GM19351 (cell line): Measurements from ENCODE around the gene FAM50A.
A peak's percentile ranks its signal among the peaks of the same experiment; 100 is the strongest.

Source experiments
- ATAC-seq: cut with Tn5 transposase; IDR thresholded peaks from one replicate; pipeline ENCODE4 v1.9.1; 2021; ENCODE audit warnings: mild to moderate bottlenecking, moderate library complexity; ENCODE audit not compliant: unreplicated experiment

FAM50A gene

DNA sequence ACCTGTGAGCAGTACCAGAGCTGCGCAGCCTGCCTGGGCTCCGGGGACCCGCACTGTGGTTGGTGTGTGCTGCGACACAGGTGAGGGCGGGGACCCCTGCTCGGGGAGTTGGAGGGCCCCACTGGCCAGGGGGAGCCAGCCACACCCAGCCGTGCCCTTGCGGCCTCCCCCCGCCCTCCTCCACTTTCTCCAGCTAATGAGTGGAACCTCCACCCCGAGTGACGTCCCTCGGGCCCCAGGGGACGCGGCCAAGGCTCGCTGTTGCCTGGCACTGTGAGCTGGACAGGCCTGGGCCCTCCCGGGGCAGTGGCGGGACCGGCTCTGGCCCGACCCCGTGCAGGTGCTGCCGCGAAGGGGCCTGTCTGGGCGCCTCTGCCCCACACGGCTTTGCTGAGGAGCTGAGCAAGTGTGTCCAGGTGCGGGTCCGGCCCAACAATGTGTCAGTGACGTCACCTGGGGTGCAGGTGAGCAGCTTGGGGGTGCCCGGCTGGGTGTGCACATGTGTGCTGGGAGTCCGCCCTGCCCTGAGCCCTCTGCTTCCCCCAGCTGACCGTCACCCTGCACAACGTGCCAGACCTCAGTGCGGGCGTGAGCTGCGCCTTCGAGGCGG, 19.8 kb downstream of the FAM50A start:
- no peak for ATAC-seq

GRCh38 chrX:154464806-154465365, 20.9 kb downstream of the FAM50A start:
- no peak for ATAC-seq

GRCh38 chrX:154465601-154466000, 21.7 kb downstream of the FAM50A start:
- ATAC-seq, result no peak

- no peak for ATAC-seq
These were observed 22.1 kb downstream of the FAM50A start for GRCh38 chrX:154466036-154466435.

DNA sequence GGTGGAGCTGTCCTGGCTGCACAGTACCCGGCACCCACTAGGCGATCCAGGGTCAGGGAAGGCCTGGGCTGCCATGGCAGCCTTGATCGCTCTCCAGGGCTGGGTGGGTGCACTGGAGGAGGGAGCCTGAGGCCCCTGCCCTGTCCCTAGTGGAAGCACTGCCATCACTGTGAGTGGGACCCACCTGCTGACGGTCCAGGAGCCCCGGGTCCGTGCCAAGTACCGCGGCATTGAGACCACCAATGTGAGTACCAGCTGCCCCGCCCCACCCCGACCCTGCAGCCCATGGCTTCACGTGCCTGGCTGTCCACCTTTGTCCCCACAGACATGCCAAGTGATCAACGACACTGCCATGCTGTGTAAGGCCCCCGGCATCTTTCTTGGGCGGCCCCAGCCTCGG, 23.0 kb downstream of the FAM50A start:
- no peak for ATAC-seq

DNA sequence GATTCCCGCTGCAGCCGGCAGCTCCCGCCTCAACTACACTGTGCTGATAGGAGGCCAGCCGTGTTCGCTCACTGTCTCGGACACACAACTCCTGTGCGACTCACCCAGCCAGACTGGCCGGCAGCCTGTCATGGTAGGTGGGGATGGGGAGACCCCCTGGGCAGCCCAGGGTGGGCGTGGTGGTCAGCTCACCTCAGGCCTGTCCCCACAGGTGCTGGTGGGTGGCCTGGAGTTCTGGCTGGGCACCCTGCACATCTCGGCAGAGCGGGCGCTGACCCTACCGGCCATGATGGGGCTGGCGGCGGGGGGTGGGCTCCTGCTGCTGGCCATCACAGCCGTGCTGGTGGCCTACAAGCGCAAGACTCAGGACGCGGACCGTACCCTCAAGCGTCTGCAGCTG, 23.6 kb downstream of the FAM50A start:
- no peak for ATAC-seq

- no peak for ATAC-seq
These were observed 24.3 kb downstream of the FAM50A start for GRCh38 chrX:154468217-154468616.

DNA sequence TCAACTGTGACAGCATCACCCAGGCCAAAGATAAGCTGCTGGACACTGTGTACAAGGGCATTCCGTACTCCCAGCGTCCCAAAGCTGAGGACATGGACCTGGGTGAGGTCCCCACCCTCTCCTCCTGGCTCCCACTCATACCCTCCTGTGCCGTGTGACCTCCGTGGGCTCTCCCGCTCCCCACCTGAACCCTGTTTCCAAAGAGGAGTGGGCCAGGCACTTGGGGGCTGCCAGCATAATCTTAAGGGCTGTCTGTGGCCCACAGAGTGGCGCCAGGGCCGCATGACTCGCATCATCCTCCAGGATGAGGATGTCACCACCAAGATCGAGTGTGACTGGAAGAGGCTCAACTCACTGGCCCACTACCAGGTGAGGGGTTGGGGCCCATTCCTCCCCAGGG, 25.2 kb downstream of the FAM50A start:
- no peak for ATAC-seq

GRCh38 chrX:154469880-154470279, 25.9 kb downstream of the FAM50A start:
- ATAC-seq, result no peak

- ATAC-seq, result no peak
These were observed 26.5 kb downstream of the FAM50A start for GRCh38 chrX:154470434-154470833.

DNA sequence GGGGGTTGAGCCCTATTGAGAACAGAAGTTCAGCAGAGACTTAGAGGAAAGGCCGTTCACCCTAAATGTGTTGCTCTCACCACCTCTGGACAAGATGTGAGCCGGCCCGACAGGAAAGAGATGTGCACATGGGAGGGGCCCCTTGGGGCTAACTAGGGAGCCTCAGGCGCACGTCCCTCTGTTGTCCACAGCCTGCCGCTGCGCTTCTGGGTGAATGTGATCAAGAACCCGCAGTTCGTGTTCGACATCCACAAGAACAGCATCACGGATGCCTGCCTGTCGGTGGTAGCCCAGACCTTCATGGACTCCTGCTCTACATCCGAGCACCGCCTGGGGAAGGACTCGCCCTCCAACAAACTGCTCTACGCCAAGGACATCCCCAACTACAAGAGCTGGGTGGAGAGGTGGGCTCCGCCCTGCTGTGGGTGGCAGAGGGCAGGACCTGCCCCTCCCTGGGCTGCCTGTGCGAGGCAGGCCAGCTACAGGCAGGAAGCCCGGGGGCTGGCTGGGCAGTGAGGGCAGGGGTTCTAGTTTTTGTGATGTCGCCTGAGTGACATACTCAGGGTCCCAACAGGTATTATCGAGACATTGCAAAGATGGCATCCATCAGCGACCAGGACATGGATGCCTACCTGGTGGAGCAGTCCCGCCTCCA, 27.1 kb downstream of the FAM50A start:
- ATAC-seq, result no peak

- no peak for ATAC-seq
These were observed 28.1 kb downstream of the FAM50A start for GRCh38 chrX:154471839-154472684.

- ATAC-seq, result no peak
These were observed 29.0 kb downstream of the FAM50A start for GRCh38 chrX:154472685-154473632.

GRCh38 chrX:154473683-154474082, 29.7 kb downstream of the FAM50A start:
- no peak for ATAC-seq

GRCh38 chrX:154476821-154477220, 32.9 kb downstream of the FAM50A start:
- no peak for ATAC-seq

DNA sequence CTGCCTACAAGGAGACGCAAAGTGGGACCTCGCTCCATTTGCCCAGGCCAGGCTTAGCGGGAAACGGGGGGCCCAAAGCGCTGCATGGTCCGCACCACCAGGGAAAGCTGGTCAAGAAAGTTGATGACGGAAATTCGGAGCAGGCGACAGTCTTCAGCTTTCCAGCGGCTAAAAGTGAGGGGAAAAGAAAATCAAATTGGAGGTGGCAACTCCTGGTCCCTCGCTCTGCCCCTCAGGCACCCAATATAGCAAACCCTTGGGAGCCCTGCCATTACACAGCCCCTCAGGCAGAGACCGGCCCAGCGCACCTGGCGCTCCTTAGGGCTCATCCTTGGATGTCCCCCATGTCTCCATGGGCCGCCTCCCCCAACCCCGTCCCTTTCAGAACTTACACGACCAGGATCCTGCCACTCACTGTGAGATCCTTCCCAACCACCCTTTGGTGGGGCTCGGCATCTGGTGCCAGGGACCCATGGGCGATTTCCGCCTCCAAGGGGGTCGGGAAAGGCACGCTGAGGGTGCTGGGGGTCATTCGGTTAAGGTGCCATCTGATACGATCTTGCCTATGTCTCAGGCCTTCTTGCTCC, 34.0 kb downstream of the FAM50A start:
- no peak for ATAC-seq

DNA sequence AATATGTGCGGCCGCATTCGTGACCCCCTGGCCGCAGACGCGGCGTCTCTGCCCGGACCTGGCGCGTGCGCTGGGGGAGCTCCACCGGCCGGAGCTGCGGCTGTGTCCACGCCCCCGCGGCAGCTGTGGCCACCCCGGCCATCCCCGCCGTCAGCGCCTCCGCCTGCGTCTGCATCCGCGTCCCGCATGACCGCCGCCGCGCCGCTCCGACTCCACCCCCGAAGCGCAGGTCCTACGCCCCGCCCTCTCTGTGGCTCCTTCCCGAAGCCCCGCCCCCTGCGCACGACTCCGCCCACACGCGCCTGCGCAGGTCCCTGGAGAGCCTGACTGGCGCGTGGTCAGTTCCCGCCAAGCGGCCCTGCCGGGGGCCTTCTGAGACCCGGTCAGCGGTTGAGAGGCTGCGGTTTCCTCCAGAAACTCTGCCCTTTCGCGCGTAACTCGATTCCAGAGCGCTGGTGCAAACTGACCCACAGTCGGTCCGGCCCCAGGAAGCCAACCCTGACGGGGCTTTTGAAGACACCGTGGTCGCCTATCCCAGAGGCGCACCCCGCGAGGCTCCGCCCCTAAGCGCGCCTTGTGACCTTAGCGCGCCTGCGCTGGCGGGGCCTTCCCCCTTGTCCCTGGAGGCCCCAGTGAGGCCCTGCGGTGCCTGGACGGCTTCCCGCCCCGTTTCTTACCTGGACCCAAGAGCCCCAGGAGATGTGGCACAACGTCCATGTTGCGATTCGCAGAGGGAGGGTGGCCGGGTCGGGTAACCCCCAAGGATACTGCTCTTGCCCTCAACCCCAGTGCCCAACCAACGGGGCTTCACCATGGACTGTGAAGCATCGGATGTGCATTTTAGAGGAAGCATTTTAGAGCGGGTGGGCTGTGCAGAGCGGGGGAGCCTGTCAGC, 35.0 kb downstream of the FAM50A start, which contains the start of gene LAGE3:
LAGE3 (minus strand) TSS at position 554 of the 895 bp plus-strand sequence; CDS start at position 188, 366 bp downstream.
- ATAC-seq, result peak; percentile 83

DNA sequence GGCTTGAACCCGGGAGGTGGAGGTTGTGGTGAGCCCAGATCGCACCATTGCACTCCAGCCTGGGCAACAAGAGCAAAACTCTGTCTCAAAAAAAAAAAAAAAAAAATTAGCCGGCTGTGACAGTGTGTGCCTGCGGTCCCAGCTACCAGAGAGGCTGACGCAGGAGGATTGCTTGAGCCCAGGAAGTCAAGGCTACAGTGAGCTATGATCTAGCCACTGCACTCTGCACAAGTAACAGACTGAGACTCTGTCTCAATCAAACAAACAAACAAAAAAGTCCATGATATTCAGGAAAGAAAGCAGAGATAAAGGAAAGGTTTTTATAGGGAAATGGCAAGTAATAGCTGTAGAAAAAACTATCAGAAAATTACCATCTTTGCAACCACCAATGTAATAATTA, 37.3 kb downstream of the FAM50A start:
- ATAC-seq, result no peak
